ENCODE data around the gene CPNE8. TPM values are rescaled to one million over a fixed set of nuclear protein-coding genes. Genes with fewer than 3 reads are reported as not detected.

CPNE8 gene
- total and polyA plus RNA-seq, 8 donors: 2.7 to 6.8 (median 5.1) TPM

DNA sequence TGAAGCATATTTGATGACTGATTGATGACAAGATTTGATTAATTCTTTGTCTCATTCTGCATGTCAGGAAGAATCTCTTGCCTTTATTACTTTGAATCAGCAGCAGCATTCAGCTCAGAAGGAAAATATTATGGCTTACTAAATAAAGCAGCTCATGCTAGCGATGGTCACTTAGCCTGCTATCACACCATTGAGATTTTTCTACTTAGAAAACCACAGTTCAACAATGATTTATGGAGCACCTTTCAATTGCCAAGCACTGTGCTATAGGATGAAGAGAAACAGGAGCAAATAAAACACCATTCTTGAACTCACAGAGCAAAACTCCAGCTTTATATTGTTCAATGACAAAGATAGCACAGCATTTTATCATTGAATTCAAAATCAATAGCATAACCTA, 197.7 kb downstream of the CPNE8 start:
- DNase-seq: no peak
- intact Hi-C loops (cut with DNase I): no loop called here
- H3K4me3 ChIP-seq: no peak overlapping the region
- no peak overlapping the region for H3K27ac ChIP-seq
- H3K9me3 ChIP-seq: no peaks in the 10 kb centered on the region
- FAIRE-seq: no peak
- no peaks in the 10 kb centered on the region for H3K36me3 ChIP-seq
- no peaks in the 10 kb centered on the region for H3K4me1 ChIP-seq
- WGBS, 2 donors: 73 to 88% methylated on average over 1 of the region's 1 CpG
- no peaks in the 10 kb centered on the region for H3K27me3 ChIP-seq
- TF ChIP-seq, protein P1, sequence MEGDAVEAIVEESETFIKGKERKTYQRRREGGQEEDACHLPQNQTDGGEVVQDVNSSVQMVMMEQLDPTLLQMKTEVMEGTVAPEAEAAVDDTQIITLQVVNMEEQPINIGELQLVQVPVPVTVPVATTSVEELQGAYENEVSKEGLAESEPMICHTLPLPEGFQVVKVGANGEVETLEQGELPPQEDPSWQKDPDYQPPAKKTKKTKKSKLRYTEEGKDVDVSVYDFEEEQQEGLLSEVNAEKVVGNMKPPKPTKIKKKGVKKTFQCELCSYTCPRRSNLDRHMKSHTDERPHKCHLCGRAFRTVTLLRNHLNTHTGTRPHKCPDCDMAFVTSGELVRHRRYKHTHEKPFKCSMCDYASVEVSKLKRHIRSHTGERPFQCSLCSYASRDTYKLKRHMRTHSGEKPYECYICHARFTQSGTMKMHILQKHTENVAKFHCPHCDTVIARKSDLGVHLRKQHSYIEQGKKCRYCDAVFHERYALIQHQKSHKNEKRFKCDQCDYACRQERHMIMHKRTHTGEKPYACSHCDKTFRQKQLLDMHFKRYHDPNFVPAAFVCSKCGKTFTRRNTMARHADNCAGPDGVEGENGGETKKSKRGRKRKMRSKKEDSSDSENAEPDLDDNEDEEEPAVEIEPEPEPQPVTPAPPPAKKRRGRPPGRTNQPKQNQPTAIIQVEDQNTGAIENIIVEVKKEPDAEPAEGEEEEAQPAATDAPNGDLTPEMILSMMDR (IDR thresholded peaks at IDR 0.05): no peak
- no peak for ATAC-seq

DNA sequence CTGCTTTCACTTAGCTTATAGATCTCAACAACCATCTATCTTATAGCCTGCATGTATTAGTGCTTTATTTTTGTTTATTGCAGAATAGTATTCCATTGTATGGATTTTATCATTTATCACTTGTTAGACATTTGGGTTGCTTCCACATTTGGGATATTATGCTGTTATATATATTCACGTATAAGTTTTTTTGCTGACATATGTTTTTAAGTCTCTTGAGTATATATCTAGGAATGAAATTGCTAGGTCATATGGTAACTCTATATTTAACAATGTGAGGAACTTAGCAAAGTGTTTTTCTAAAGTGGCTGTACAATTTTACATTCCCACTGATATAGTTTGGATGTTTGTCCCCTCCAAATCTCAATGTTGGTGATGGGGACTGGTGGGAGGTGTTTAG, 208.1 kb downstream of the CPNE8 start:
- Histone ChIP-seq H3K9me3 (no peaks in the 10 kb centered on the region), H3K36me3 (no peaks in the 10 kb centered on the region), H3K4me1 (no peaks in the 10 kb centered on the region), H3K27ac (no peak overlapping the region), H3K27me3 (no peaks in the 10 kb centered on the region), H3K4me3 (no peak overlapping the region)
- FAIRE-seq (no peak), ATAC-seq (no peak), DNase-seq (no peak)
- 70 to 85% methylated on average over 1 of the region's 1 CpG for WGBS, 2 donors
- intact Hi-C loops (cut with DNase I): no loop called here
- TF ChIP-seq, protein P1 (IDR thresholded peaks at IDR 0.05): no peak

DNA sequence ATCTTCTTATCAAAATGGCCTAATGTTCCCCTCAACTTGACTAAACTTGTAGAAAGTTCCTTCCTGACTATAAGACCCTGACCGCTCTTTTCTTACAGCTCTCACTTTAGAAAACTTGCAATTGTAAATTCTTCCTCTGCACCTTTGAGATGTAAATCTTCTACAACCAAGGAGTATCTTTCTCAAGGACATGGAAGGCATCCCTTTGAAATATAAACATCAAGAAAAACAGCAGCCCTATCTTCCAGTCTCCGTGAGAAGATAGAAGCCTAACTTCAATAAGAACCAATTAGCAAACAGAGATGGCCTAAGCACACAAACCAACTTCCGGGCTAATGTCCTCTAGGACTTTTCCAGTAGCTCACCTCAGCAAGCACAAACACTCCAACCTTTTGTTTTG, 210.3 kb downstream of the CPNE8 start:
- TF ChIP-seq, protein P1 (IDR thresholded peaks at IDR 0.05): no peak
- Histone ChIP-seq H3K4me1 (no peaks in the 10 kb centered on the region), H3K4me3 (no peak overlapping the region), H3K36me3 (no peaks in the 10 kb centered on the region), H3K27me3 (no peaks in the 10 kb centered on the region), H3K27ac (no peak overlapping the region), H3K9me3 (no peaks in the 10 kb centered on the region)
- no peak for FAIRE-seq
- no peak for DNase-seq
- intact Hi-C loops (cut with DNase I): no loop called here
- no peak for ATAC-seq
- WGBS, 2 donors: 45 to 50% methylated on average over 3 of the region's 3 CpGs

DNA sequence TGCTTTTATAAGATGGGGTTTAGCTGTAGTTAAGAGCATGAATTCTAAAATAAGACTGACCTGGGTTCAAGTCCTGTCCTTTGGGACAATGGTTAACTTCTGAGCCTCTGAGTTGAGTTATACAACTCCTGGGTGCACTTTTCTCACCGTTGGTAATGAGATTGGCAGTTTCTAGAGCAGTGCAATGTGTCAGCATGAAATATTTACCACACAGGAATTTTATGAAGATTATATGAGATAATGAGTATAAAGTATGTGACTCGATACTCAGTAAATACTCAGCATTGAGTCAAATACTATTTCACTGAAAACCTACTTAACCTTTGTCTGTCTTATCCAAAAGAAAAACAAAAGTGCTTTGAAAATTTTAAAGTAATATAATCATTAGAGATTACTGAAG, 214.2 kb downstream of the CPNE8 start:
- H3K27me3 ChIP-seq: no peaks in the 10 kb centered on the region
- H3K4me1 ChIP-seq: no peaks in the 10 kb centered on the region
- FAIRE-seq (no peak), DNase-seq (no peak), ATAC-seq (no peak)
- H3K4me3 ChIP-seq: no peak overlapping the region
- intact Hi-C loops (cut with DNase I): no loop called here
- TF ChIP-seq, protein P1 (IDR thresholded peaks at IDR 0.05): no peak
- no peak overlapping the region for H3K27ac ChIP-seq
- no peaks in the 10 kb centered on the region for H3K36me3 ChIP-seq
- 34 to 40% methylated on average over 2 of the region's 2 CpGs for WGBS, 2 donors
- no peaks in the 10 kb centered on the region for H3K9me3 ChIP-seq

DNA sequence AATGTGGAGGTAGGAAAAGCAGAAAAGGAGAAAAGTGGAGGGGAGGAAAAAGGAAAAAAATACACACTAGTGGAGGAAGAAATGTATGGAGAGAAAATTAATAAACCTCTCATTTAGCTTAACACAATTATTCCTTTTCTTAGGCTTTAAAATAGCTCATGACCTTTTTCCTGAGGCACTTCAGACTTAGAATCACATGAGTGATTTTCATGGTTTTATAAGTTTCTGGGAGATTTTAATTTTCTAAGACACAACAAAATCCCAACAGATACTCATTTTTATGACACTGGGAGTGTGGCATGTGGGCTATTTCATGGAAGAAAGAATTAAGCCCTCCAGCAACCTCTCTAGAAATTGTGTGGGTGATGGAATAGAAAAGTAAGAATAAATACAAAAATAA, 214.7 kb downstream of the CPNE8 start:
- H3K9me3 ChIP-seq: no peaks in the 10 kb centered on the region
- H3K36me3 ChIP-seq: no peaks in the 10 kb centered on the region
- ATAC-seq: no peak
- DNase-seq: no peak
- H3K4me1 ChIP-seq: no peaks in the 10 kb centered on the region
- H3K27me3 ChIP-seq: no peaks in the 10 kb centered on the region
- TF ChIP-seq, protein P1 (IDR thresholded peaks at IDR 0.05): no peak
- FAIRE-seq: no peak
- no peak overlapping the region for H3K4me3 ChIP-seq
- H3K27ac ChIP-seq: no peak overlapping the region
- intact Hi-C loops (cut with DNase I): no loop called here
